Measurements from ENCODE around the gene SAG. TPM values are rescaled to one million over a fixed set of nuclear protein-coding genes. Genes with fewer than 3 reads are reported as not detected.

SAG gene
- total and polyA plus RNA-seq, 2 of the 13 experiments (the other 11 are each of a cell fraction or from before 2014, with no cell fraction given): not detected

DNA sequence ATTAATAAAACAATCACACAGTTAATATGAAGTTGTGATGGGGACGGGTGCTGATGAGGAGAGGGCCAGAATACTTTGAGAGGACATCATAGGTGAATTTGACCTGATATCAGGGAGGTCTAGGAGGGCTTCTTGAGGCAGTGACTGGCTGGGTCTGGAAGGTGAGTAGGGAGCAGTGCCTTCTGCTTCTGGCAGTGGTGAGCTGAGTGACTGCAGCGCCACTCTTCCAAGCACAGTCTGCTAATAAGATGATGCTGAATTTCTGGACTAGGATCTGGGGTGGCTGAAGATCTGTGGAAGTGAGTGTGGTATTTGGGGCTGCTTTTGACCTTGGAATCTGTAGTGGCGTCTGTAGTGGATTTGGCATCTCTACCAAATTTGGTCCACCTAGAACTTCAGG lies 52.2 kb downstream of the SAG start (continued):
- TF ChIP-seq, protein P1, sequence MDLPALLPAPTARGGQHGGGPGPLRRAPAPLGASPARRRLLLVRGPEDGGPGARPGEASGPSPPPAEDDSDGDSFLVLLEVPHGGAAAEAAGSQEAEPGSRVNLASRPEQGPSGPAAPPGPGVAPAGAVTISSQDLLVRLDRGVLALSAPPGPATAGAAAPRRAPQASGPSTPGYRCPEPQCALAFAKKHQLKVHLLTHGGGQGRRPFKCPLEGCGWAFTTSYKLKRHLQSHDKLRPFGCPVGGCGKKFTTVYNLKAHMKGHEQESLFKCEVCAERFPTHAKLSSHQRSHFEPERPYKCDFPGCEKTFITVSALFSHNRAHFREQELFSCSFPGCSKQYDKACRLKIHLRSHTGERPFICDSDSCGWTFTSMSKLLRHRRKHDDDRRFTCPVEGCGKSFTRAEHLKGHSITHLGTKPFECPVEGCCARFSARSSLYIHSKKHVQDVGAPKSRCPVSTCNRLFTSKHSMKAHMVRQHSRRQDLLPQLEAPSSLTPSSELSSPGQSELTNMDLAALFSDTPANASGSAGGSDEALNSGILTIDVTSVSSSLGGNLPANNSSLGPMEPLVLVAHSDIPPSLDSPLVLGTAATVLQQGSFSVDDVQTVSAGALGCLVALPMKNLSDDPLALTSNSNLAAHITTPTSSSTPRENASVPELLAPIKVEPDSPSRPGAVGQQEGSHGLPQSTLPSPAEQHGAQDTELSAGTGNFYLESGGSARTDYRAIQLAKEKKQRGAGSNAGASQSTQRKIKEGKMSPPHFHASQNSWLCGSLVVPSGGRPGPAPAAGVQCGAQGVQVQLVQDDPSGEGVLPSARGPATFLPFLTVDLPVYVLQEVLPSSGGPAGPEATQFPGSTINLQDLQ (CRISPR knock-in tag; IDR thresholded peaks at IDR 0.05): no peak
- TF ChIP-seq, protein P2, sequence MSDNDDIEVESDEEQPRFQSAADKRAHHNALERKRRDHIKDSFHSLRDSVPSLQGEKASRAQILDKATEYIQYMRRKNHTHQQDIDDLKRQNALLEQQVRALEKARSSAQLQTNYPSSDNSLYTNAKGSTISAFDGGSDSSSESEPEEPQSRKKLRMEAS (IDR thresholded peaks at IDR 0.05): no peak
- no peak for TF ChIP-seq PPARG (CRISPR knock-in tag; conservative IDR thresholded peaks at IDR 0.05)
- TF ChIP-seq, protein P3, sequence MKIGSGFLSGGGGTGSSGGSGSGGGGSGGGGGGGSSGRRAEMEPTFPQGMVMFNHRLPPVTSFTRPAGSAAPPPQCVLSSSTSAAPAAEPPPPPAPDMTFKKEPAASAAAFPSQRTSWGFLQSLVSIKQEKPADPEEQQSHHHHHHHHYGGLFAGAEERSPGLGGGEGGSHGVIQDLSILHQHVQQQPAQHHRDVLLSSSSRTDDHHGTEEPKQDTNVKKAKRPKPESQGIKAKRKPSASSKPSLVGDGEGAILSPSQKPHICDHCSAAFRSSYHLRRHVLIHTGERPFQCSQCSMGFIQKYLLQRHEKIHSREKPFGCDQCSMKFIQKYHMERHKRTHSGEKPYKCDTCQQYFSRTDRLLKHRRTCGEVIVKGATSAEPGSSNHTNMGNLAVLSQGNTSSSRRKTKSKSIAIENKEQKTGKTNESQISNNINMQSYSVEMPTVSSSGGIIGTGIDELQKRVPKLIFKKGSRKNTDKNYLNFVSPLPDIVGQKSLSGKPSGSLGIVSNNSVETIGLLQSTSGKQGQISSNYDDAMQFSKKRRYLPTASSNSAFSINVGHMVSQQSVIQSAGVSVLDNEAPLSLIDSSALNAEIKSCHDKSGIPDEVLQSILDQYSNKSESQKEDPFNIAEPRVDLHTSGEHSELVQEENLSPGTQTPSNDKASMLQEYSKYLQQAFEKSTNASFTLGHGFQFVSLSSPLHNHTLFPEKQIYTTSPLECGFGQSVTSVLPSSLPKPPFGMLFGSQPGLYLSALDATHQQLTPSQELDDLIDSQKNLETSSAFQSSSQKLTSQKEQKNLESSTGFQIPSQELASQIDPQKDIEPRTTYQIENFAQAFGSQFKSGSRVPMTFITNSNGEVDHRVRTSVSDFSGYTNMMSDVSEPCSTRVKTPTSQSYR (CRISPR knock-in tag; IDR thresholded peaks at IDR 0.05; ENCODE audit: borderline replicate concordance): no peak
- TF ChIP-seq ZNF460 (CRISPR knock-in tag; IDR thresholded peaks at IDR 0.05; ENCODE audit: borderline replicate concordance): no peak

DNA sequence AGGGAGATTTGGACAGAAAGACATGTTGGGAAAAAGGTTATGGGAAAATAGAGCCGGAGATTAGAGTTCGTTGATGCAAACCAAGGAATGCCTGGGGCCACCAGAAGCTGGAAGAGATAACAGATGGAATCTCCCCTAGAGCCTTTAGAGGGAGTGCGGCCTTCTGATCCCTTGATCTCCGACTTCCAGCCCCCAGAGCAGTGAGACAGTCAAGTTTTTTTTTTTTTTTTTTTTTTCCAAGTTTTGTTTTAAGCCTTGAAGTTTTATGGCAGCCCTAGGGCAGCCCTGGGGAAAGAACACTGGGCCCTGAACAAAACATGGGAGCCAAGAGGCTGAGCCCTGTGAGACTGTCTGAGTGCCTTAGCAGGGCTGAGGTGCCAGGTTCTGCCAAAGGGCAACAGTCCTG lies 53.2 kb downstream of the SAG start:
- DNase-seq (ENCODE audit: low spot score) (peak; percentile 43), ATAC-seq (peak; percentile 90), FAIRE-seq (peak; percentile 8)
- Histone ChIP-seq H3K4me3 (replicated peaks in 1 of 3; ENCODE audit: insufficient read depth in 1 of 3, low read depth in 2 of 3, low read length in 3 of 3) (no peak overlapping the region), H3K4me2 (ENCODE audit: low read depth, low read length) (0 out of 2 replicates have a peak overlapping the region, but pooled peaks have one; percentile 19), H3K4me1 (ENCODE audit: insufficient read depth, low read length) (peaks cover 58% of the 10 kb centered on the region), H3K9me3 (ENCODE audit: low read length) (peaks cover 4% of the 10 kb centered on the region; the same call in 1 of the 2 replicates), H3K9ac (ENCODE audit: insufficient read depth, low read depth, low read length) (no peak overlapping the region), H3K27me3 (ENCODE audit: control insufficient read depth in 1 of 2, insufficient read depth in 2 of 2, low read length in 2 of 2) (no peaks in the 10 kb centered on the region), H4K20me1 (ENCODE audit: insufficient read depth, low read length) (peaks cover 10% of the 10 kb centered on the region), H2AFZ (ENCODE audit: low read length) (no peak overlapping the region), H3K27ac (ENCODE audit: extremely low read length, insufficient read depth, low read length) (peak overlapping the region; percentile 3), H3K36me3 (replicated peaks in 1 of 2; ENCODE audit: control insufficient read depth in 1 of 2, insufficient read depth in 2 of 2, low read length in 2 of 2) (peaks cover 2 to 12% of the 10 kb centered on the region in 2 experiments; a peak in 4 of 5 replicates), H3K79me2 (ENCODE audit: insufficient read depth, low read length) (peaks cover 69% of the 10 kb centered on the region)
- no TSS peak for BruUV-seq (replicated peaks)
- 60% methylated on average over 4 of the region's 4 CpGs for WGBS (ENCODE audit: low lambda C conversion rate)
- POLR2A ChIA-PET: interaction anchor here (1.0 kb wide), 1 partner anchor 27 kb away, joined by 3 read pairs; no protein-coding TSS in a partner anchor
- CTCF ChIA-PET (ENCODE audit: low intra/inter-chr PET ratio, low total read pairs): no interaction called here
- intact Hi-C loops (cut with micrococcal nuclease; ENCODE audit: unreplicated experiment): no loop called here
- in situ Hi-C loops (cut with HindIII; ENCODE audit: extremely low pct_ligation_motif_present, low pct_unique_long_range_greater_than_20kb): no loop called here
- TF ChIP-seq, protein P4, sequence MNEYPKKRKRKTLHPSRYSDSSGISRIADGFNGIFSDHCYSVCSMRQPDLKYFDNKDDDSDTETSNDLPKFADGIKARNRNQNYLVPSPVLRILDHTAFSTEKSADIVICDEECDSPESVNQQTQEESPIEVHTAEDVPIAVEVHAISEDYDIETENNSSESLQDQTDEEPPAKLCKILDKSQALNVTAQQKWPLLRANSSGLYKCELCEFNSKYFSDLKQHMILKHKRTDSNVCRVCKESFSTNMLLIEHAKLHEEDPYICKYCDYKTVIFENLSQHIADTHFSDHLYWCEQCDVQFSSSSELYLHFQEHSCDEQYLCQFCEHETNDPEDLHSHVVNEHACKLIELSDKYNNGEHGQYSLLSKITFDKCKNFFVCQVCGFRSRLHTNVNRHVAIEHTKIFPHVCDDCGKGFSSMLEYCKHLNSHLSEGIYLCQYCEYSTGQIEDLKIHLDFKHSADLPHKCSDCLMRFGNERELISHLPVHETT (CRISPR knock-in tag; conservative IDR thresholded peaks at IDR 0.05): no peak
- 0 out of 2 replicates have a peak, but pooled peaks have one; percentile 41 for TF ChIP-seq ZBTB7B (CRISPR knock-in tag; IDR thresholded peaks at IDR 0.05)
- TF ChIP-seq, protein P5, sequence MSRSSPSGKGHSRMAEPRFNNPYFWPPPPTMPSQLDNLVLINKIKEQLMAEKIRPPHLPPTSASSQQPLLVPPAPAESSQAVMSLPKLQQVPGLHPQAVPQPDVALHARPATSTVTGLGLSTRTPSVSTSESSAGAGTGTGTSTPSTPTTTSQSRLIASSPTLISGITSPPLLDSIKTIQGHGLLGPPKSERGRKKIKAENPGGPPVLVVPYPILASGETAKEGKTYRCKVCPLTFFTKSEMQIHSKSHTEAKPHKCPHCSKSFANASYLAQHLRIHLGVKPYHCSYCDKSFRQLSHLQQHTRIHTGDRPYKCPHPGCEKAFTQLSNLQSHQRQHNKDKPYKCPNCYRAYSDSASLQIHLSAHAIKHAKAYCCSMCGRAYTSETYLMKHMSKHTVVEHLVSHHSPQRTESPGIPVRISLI (CRISPR knock-in tag; IDR thresholded peaks at IDR 0.05; ENCODE audit: borderline replicate concordance): 0 out of 2 replicates have a peak, but pooled peaks have one; percentile 34
- peak in 1 of 2 experiments; percentile 9; a peak in 1 of 4 replicates for TF ChIP-seq EP300 (IDR thresholded peaks at IDR 0.05; ENCODE audit: low read depth in 2 of 2, low read length in 2 of 2)
- TF ChIP-seq EP300 (CRISPR knock-in tag; IDR thresholded peaks at IDR 0.05; ENCODE audit: borderline replicate concordance): no peak
